Activated CD4-positive, alpha-beta T cell treated with anti-CD3 and anti-CD28 coated beads, Interleukin-2, amount 50 U/mL, for 16 hours (primary cell): Measurements from ENCODE around the gene PI4KA.
"Not testable (repeated sequence)": the region's sequence is repeated elsewhere in the genome, so short reads cannot be mapped to it uniquely, and the experiment has no call there.

Experiments
- DNase-seq: peaks from one replicate; pipeline ENCODE4 v3.0.0-alpha.2; 2020

Gene PI4KA

DNA sequence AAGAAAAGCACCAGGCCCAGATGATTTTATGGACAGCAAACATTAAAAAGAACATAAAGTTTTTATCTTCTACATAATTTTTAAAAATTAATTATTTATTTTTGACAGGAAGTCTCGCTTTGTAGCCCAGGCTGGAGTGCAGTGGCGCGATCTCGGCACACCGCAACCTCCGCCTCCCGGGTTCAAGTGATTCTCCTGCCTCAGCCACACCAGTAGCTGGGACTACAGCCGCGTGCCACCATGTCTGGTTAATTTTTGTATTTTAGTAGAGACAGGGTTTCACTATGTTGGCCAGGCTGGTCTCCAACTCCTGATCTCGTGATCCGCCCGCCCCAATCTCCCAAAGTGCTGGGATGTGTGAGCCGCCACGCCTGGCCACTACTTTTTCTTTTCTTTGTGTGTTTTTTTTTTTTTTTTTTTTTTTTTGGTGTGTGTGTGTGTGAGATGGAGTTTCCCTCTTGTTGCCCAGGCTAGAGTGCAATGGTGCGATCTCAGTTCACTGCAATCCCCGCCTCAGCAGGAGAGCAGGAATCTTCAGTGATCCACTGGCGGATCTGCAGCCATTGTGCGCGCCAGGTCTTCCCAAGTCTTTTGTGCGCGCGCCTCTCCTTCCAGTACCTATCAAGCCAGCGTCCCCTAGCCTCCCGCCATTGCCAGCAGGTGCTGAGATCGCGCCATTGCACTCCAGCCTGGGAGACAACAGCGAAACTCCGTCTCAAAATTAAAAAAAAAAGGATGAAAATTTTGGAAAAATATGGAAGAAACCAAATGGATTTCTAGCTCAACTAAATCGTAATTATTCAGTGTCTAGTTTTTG lies 171.0 kb downstream of the PI4KA start:
- not testable (repeated sequence) for DNase-seq

DNA sequence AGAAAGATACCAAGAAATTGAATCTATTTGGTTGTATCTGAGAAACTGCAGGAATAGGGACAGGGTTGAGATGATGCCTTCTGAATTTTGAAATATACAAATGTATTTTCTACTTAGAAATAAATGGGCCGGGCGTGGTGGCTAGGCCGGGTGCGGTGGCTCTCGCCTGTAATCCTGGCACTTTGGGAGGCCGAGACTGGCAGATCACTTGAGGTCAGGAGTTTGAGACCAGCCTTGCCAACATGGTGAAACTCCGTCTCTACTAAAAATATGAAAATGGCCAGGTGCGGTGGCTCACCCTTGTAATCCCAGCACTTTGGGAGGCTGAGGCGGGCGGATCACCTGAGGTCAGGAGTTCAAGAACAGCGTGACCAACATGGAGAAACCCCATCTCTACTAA lies 172.8 kb downstream of the PI4KA start:
- not testable (repeated sequence) for DNase-seq

DNA sequence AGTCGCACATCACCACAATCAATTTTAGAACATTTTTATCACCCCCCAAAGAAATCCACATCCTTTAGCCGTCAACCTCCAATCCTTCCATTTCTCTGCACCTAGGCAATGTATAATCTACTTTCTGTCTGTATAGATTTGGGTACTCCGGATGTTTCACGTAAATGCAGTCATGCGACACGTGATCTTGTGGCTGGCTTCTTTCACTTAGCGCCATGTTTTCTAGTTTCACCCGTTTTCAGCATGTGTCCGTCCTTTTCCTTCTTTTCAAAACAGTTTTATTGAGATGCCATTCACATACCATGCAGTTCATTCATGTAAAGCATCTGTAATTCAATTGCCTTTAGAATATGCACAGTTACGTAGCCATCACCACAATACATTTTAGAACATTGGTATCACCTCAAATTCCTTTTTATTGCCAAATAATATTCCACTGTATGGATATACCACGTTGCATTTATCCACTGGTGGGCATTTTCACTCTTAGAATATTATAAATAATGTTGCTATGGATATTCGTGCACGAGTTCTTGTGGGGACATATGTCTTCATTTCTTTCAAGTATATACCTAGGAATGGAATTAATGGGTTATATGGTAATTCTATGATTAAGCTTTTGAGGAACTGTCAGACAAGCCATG lies 179.7 kb downstream of the PI4KA start:
- DNase-seq, result not testable (repeated sequence)

DNA sequence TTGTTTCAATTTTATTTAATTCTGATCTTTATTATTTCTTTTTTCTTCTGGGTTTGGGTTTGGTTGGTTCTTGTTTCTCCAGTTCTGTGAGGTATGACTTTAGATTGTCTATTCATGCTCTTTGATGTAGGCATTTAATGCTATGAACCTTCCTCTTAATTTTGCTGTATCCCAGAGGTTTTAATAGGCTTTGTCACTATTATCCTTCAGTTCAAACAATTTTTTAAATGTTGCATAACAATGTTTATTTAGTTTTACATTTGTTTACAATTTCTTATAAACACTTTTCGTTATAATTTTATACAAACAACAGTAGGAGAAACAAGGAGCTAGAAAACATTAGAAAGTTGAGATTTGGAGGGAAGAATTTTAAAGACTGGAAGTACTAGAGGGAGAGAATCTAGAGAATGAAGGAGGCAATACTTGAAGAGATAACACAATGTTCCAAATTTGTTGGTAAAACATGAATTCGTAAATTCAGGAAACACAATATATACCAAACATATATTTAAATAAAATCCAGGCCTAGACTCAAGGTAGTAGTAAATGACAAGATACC lies 180.8 kb downstream of the PI4KA start:
- no peak for DNase-seq

DNA sequence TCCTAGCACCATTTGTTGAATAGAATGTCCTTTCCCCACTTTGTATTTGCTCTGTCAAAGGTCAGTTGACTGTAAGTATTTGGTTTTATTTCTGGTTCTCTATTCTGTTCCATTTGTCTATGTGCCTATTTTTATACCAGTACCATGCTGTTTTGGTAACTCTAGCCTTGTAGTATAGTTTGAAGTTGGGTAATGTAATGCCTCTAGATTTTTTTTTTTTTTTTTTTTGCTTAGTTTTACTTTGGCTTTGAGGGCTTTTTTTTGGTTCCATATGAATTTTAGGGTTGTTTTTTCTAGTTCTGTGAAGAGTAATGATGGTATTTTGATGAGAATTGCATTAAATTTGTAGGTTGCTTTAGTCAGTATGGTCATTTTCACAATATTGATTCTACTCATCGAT lies 183.0 kb downstream of the PI4KA start:
- not testable (repeated sequence) for DNase-seq

DNA sequence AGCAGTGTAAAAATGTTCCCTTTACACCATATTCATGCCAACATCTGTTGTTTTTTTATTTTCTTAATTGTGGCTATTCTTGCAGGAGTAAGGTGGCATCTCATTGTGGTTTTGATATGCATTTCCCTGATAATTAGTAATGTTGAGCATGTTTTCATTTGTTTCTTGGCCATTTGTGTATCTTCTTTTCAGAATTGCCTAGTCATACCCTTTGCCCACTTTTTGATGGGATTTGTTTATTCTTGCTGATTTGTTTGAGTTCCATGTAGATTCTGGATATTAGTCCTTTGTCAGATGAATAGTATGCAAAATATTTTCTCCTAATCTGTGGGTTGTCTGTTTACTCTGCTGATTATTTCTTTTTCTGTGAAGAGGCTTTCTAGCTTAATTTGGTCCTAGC lies 183.6 kb downstream of the PI4KA start:
- DNase-seq, result no peak

DNA sequence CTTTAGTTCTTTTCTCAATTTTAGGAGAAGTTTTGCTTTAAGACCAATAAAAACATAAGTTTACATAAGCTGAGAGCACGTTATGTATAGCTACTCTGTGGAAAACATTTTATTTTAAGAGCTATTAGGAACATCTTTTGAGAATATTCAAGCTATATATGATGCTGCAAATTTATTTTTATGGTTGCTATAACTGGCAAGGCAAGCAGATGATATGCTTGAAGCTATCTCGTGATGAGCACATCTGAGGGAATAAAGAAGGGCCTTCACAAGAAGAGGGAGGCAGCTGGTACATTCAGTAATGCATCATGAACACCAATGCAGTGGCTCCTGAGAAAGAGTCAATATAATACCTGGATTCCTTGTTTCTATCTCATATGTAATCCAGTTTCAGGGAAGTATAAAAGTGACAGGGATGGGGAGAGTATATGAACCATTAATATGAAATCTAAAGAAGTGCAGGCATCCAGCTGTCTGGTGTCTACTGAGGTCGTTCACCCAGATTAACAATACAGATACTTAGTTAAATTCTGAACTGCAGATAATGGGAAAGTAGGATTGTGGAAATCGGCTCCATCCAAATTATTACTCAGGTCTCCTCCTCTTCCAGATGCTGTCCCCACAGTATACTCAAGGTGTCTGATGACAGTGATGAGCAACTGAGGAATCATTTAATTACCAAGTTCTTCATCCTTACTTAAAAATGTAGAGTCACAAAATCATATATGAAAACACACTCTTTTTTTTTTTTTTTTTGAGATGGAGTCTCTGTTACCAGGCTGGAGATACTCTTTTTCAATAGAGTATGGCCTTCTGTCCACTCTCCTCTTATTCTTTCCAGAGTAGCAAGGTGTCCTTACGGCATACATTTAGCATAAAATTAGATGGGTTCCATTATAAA lies 185.1 kb downstream of the PI4KA start:
- no peak for DNase-seq

DNA sequence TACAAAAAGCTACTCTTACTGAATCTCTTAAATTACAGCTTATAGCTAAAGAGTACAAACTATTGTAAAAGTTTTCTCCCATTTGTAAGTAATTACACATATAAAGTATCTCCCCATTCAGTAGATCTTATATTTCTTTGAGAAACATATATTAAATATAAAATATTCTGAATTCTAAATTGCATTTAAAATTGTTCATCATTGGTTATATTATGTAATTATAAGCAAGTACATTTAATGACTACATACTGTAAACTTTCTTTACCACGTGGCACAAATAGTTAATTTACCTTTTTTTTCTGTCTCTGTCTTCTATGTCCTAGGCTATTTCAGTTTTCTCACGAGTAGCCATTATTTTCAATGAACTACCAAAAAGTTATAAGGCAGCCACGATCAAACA lies 185.9 kb downstream of the PI4KA start:
- DNase-seq, result no peak

DNA sequence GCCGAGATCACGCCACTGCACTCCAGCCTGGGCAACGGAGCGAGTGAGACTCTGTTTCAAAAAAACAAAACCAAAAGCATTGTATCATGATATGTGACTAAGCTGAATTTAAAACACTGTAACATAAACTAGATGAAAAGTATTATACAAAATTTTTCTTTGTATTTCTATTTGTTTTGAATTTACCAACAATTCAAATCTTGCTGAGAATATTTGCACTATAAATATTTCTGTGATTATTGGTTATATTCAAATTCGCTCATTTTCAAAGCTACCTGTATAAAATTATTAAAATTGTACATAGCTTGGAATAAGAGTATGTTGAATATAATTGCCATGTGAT lies 186.6 kb downstream of the PI4KA start:
- DNase-seq, result no peak

DNA sequence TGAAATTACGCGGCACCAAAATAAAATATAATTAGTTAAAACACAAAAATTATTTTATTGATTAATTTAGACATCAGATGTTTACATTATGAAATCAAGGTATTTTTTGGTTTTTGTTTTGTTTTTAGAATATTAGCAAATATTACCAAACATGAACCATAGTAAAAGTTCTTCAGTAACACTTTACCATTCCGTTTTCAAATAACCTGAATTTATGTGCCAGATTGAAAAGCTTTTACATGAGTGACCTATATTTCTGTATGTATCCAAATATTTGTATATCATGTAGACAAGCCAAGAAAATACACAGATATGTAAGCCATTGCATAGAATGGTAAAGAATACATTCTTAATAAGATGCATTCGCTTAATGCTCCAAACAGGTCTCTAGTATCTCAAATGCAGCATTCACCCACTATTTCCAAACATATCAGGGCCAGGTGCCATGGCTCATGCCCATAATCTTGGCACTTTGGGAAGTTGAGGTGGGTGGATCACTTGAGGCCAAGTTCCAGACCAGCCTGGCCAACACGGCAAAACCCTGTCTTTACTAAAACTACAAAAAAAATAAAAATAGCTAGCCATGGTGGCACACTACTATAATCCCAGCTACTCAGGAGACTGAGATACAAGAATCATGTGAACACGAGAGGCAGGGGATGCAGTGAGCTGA lies 187.1 kb downstream of the PI4KA start:
- no peak for DNase-seq

DNA sequence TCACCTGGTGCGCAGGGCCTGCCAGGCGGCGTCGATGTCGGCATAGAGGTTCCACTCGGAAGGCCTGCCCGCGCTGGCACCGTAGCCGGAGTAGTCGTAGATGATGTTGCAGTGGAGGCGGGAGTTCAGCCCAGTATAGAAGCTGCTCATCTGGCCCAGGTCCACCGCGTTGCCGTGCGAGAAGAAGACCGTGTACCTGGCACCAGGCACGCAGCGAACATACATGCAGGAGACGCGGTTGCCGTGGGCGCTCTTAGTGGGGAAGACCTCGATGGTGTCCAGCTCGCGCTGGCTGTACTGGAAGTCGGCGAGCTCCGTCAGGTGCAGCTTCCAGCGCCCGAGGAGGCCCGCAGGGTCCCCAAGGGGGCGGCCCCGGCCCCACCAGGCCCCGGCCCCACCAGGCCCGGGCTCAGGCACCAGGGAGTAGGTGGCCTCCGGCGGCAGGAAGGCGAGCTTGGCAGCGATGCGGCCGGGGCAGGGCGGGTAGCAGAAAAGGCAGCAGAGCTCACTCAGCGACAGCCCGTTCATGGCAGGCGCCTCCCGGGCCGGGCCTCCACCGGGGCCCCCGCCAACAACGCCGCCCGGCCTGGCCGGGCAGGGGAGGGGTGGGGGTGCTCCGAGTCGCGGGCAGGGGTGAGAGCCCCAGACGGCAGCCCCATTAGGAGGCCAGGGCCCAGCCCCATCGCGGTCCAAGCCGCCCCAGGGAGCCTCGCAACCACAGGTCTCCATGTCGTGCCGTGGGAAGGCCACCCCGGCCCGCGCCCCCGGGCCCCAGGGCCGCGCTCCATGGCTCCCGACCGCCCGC lies 188.0 kb downstream of the PI4KA start:
- not testable (repeated sequence) for DNase-seq

DNA sequence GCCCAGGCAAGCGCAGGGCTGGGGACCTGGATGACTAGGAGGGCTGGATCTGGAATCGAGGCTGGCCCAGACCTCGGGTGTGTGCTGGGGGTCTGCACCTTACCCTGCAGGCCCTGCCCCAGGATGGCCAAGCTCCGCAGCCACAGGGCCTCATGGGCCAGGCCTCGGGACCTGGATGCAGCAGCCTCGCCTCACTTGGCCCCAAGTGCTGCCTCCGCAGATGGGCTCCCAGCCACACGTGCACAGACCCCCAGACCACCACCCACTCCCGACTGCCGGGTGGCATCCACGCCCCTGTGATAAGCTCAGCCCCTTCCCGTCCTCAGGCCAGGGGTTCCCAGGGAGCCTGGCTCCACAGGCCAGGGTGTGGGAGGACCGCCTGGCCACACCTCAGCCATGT lies 188.7 kb downstream of the PI4KA start:
- not testable (repeated sequence) for DNase-seq

DNA sequence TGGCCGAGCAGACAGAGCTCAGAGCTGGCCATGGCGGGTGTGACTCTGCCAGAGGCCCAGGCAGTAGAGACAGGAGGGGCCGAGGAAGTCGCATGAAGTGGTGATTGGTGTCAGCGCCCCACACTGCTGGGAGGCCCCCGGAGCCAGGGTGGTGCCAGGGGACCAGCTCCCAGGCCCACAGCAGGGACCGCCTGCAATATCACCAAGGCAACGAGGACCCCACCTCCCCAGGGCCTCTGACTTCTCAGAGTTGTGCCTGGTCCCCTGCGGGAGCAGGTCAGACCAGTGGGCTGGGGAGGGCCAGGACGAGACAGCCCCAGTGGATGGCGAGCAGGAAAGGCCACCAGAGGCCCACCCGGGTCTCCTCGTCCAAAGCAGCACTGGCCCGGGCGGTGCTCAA lies 189.1 kb downstream of the PI4KA start:
- not testable (repeated sequence) for DNase-seq

DNA sequence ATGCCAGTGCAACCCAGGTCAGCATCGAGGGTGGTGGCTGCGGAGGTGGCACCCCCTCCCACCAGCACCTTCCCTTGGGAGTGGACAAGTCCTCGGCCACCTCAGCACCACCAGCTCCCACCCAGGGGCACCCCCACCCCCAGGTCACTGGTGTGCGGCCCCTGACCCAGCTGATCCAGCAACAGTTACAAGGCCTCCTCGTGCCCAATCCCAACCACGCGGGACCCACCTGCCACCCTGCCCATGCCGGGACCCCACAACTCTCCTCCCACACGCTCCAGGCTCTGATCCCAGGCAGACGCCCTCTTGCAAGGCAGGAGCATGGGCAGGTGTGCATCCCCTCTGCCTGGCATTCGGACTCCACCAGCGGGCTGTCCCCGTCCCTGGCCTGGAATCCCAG lies 189.8 kb downstream of the PI4KA start:
- DNase-seq, result not testable (repeated sequence)

DNA sequence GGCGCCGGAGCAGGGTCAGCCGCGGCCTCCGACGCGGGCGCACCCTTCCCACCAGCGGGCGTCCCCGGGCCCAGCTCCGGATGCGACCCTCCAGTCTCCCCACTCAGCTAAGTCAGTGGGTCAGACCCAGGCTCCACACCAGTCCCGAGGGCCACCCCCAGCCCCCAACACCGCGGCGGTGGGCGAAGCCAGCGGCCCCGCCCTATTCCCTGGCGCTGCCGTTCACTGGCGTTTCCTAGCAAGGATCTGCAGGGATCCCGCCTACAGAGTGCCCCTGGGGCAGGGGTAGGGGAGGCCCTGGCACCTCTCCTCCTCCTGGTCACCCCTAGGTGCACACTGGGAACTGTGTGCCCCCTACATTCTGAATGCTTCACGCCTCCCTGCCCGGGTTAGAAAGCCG lies 190.4 kb downstream of the PI4KA start:
- not testable (repeated sequence) for DNase-seq

DNA sequence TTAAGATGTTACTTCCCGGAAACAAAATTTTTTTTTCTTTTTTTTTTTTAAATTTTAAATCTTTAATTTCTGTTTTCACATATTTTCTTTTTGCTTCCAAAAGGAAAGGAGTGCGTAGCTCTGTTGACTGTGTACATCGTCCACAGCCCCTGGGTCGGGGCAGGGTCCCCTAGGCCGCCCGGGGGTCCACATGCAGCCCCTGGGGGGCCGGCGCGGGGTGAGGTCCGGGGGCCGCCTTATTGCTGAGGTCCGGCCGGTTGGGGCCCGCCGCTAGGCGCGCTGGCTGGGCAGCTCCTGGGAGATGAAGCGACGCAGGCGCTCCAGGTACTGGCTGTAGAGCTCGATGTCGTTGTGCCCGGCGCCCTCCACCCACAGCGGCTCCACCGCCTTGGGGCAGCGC lies 191.1 kb downstream of the PI4KA start:
- not testable (repeated sequence) for DNase-seq

DNA sequence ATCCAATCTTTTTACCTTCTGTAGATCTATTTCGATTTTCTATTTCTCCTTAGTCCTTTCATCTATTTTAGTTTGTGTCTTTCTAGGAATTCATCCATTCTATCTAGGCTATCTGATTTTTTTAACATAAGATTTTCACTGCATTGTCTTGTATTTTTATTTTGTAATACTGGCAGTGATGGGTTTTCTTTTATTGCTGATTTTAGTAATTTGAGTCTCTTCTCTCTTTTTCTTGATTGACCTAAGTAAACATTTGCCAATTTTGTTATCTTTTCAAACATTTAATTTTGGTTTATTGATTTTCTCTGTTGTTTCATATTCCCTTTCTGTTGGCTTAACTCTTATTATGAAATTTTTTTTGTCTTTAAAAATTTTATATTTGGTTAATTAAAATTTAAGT lies 192.1 kb downstream of the PI4KA start:
- DNase-seq, result no peak

DNA sequence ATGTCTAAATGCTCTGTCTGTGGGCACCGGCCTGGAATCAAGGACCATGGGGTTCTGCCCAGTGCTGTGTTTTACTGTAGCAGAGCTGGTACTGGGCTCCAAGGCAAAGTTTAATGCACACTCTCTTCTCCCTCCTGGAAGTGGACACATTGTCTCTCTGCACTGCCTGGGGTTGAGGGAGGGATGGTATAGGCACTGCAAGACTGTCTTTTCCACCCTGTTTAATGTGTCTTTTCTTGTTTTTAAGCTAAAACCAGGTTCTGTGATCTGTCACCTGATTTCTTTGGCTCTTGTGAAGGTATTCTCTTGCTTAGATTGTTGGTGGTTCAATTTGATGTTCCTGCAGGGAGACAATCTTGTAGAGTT lies 194.0 kb downstream of the PI4KA start:
- DNase-seq, result no peak

DNA sequence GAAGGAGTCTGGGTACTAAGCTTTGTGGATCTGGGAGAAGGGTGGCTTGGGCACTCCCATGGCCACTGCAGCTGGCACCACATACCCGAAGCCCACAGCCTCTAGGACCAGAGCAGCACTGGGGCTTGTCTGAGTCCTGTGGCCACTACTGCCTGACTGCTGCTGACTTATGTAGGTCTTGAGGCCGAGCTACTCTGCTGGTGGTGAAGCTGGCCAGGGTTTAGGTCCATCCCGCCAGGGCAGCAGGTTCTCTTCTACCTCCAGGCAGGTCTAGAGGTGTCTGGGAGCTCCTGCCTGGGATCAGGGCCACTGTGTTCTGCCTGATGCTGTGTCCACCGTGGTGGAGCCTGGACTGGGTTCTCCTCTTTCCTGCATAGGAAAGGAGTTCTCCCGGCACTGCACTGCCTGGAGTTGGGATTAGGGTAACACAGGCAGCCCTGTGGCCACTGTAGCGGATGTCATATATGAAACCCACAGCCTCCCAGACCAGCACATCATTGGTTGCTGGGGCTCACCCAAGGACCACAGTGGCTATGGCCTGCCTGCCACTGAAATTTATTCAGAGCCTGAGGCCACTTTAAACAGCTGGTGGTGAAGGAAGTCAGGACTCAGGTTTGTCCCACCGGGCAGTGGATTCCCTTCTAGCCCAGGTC lies 194.5 kb downstream of the PI4KA start:
- DNase-seq, result no peak

DNA sequence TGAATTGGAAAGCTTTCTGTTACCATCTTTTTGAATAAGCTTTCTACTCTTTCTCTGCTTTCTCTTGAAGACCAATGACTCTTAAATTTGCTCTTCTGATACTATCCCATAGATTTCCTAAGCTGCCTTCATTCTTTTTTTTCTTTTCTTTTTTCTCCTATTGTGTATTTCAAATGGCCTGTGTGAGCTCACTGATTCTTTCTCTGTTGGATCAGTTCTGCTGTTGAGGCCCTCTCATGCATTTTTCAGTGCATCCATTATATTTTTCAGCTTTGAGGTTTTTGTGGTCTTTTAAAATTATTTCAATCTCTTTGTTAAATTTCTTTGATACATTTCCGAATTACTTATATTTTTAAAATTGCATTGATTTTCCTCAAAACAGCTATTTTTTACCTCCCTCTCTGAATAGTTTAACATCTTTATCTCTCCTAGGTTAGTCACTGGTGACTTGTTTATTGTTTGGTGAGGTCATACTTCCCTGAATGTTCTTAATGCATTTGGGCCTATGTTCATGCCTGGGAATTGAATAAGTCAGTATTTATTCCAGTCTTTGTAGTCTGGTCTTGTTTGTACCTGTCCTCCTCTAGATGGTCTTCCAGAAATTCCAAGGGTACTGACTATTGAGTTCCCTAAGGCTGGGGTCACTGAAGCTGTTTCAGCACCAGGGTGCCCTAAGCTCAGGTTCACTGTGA lies 195.3 kb downstream of the PI4KA start:
- no peak for DNase-seq
